GM12865 (cell line): ENCODE data around the gene SLC1A7.

Source experiments
- DNase-seq: peaks from one replicate; pipeline ENCODE4 v3.0.0; 2010; ENCODE audit warnings: low read depth
- H3K4me3 ChIP-seq: 2 replicates; pipeline ENCODE4 v1.5.1; 2011; ENCODE audit warnings: mild to moderate bottlenecking, low read depth, low read length, control low read depth
- CTCF ChIP-seq: IDR thresholded peaks from 2 replicates; pipeline ENCODE4 v1.5.1; 2011; ENCODE audit warnings: low read length, control low read depth, low read depth, inconsistent platforms; ENCODE audit not compliant: insufficient read depth; ENCODE audit errors: missing control alignments

The SLC1A7 gene

GRCh38 chr1:53093451-53093754 lies 49.0 kb downstream of the SLC1A7 start:
- DNase-seq = no peak
- no peak overlapping the region for H3K4me3 ChIP-seq
- TF ChIP-seq CTCF = no peak

GRCh38 chr1:53092659-53093450 lies 49.6 kb downstream of the SLC1A7 start:
- H3K4me3 ChIP-seq = no peak overlapping the region
- TF ChIP-seq CTCF = no peak
- DNase-seq = no peak

- no peak for TF ChIP-seq CTCF
- H3K4me3 ChIP-seq = no peak overlapping the region
- no peak for DNase-seq
Measured at GRCh38 chr1:53091841-53092645, 50.4 kb downstream of the SLC1A7 start.

GRCh38 chr1:53090227-53091147 lies 52.0 kb downstream of the SLC1A7 start:
- DNase-seq = no peak
- TF ChIP-seq CTCF = no peak

GRCh38 chr1:53089478-53090226 lies 52.8 kb downstream of the SLC1A7 start:
- no peak for TF ChIP-seq CTCF
- H3K4me3 ChIP-seq = no peak overlapping the region
- DNase-seq = no peak

More at GRCh38 chr1:53090227-53091147, 52.0 kb downstream of the SLC1A7 start:
- no peak overlapping the region for H3K4me3 ChIP-seq
